ENCODE data around the gene ERBB4. TPM values are rescaled to one million over a fixed set of nuclear protein-coding genes. Genes with fewer than 3 reads are reported as not detected.

The ERBB4 gene
- total RNA-seq, 1 experiment from 2014 or later: 0.04 TPM

GRCh38 chr2:212477571-212477970 lies 61.0 kb downstream of the ERBB4 start:
- no peaks in the 10 kb centered on the region for H3K4me1 ChIP-seq (ENCODE audit: insufficient read depth, low read length)
- no peak overlapping the region for H2AFZ ChIP-seq (ENCODE audit: low read length)
- no peaks in the 10 kb centered on the region for H3K9me3 ChIP-seq (ENCODE audit: control insufficient read depth, low read depth, low read length)
- no peak overlapping the region for H3T11ph ChIP-seq (ENCODE audit: low read length)
- H4K5ac ChIP-seq (ENCODE audit: insufficient read length, low read depth, low read length): no peak overlapping the region
- H2BK15ac ChIP-seq (ENCODE audit: low read depth, low read length): no peak overlapping the region
- no peak overlapping the region for H2BK12ac ChIP-seq (ENCODE audit: insufficient read length, low read depth, low read length)
- no peaks in the 10 kb centered on the region for H3K27me3 ChIP-seq (ENCODE audit: insufficient read depth, low read length)
- Mint-ChIP-seq H3K27ac (no peak overlapping the region), H3K27me3 (ENCODE audit: low read depth) (no peaks in the 10 kb centered on the region), H3K4me1 (0 out of 4 replicates have a peak, but pooled peaks cover 0 to 3% of the 10 kb centered on the region in 2 experiments), H3K4me3 (no peak overlapping the region), H3K36me3 (ENCODE audit: insufficient read depth in 1 of 3, low read depth in 3 of 3) (no peaks in the 10 kb centered on the region), H3K9me3 (no peaks in the 10 kb centered on the region)
- no peak overlapping the region for H3K18ac ChIP-seq (ENCODE audit: insufficient read length, low read depth, low read length)
- no peaks in the 10 kb centered on the region for H3K23me2 ChIP-seq (ENCODE audit: insufficient read length, low read depth, low read length, poor library complexity, severe bottlenecking)
- H3K27ac ChIP-seq (ENCODE audit: insufficient read length, low read depth, low read length): no peak overlapping the region
- H3K9ac ChIP-seq (ENCODE audit: extremely low read depth, insufficient read length, low read length): no peak overlapping the region
- H2BK120ac ChIP-seq (ENCODE audit: low read depth, low read length, poor library complexity, severe bottlenecking): no peak overlapping the region
- no peaks in the 10 kb centered on the region for H3K79me1 ChIP-seq (ENCODE audit: insufficient read depth, low read depth, low read length, poor library complexity, severe bottlenecking)
- H4K8ac ChIP-seq (replicated peaks; ENCODE audit: insufficient read length, low read depth, low read length): no peak overlapping the region
- no peak overlapping the region for H3K56ac ChIP-seq (ENCODE audit: insufficient read length, low read depth, low read length)
- H4K20me1 ChIP-seq (ENCODE audit: control insufficient read depth, insufficient read depth, insufficient read length): no peaks in the 10 kb centered on the region
- no peak overlapping the region for H3K4me2 ChIP-seq (ENCODE audit: insufficient read depth, insufficient read length, low read length)
- WGBS (ENCODE audit: extremely low coverage, insufficient read length, low lambda C conversion rate): no CpG with 5 or more reads among the region's 2 CpGs
- TF ChIP-seq, protein P1, sequence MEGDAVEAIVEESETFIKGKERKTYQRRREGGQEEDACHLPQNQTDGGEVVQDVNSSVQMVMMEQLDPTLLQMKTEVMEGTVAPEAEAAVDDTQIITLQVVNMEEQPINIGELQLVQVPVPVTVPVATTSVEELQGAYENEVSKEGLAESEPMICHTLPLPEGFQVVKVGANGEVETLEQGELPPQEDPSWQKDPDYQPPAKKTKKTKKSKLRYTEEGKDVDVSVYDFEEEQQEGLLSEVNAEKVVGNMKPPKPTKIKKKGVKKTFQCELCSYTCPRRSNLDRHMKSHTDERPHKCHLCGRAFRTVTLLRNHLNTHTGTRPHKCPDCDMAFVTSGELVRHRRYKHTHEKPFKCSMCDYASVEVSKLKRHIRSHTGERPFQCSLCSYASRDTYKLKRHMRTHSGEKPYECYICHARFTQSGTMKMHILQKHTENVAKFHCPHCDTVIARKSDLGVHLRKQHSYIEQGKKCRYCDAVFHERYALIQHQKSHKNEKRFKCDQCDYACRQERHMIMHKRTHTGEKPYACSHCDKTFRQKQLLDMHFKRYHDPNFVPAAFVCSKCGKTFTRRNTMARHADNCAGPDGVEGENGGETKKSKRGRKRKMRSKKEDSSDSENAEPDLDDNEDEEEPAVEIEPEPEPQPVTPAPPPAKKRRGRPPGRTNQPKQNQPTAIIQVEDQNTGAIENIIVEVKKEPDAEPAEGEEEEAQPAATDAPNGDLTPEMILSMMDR (conservative IDR thresholded peaks at IDR 0.05): no peak
- no peak for DNase-seq
- no peak overlapping the region for H2BK5ac ChIP-seq (ENCODE audit: insufficient read length, low read length)
- no peak overlapping the region for H4K91ac ChIP-seq (ENCODE audit: insufficient read length, low read depth, low read length)
- no peak overlapping the region for H2BK20ac ChIP-seq (ENCODE audit: low read depth, low read length, poor library complexity, severe bottlenecking)
- H2AK5ac ChIP-seq (ENCODE audit: insufficient read length, low read length): no peak overlapping the region
- no peaks in the 10 kb centered on the region for H3K79me2 ChIP-seq (ENCODE audit: insufficient read depth, low read length)
- no peak overlapping the region for H3K14ac ChIP-seq (ENCODE audit: insufficient read depth, low read length)
- H3K4ac ChIP-seq (ENCODE audit: low read depth, low read length): no peak overlapping the region
- H3K23ac ChIP-seq (ENCODE audit: insufficient read length, low read depth, low read length): no peak overlapping the region

Measured in H9 (cell line).